ENCODE measurements around the gene KCNK3.
"Not testable (repeated sequence)": the region's sequence is repeated elsewhere in the genome, so short reads cannot be mapped to it uniquely, and the experiment has no call there.

The KCNK3 gene

GRCh38 chr2:26760991-26761390, 68.5 kb downstream of the KCNK3 start:
- DNase-seq, result not testable (repeated sequence)

GRCh38 chr2:26763019-26763418, 70.5 kb downstream of the KCNK3 start:
- DNase-seq, result no peak

DNA sequence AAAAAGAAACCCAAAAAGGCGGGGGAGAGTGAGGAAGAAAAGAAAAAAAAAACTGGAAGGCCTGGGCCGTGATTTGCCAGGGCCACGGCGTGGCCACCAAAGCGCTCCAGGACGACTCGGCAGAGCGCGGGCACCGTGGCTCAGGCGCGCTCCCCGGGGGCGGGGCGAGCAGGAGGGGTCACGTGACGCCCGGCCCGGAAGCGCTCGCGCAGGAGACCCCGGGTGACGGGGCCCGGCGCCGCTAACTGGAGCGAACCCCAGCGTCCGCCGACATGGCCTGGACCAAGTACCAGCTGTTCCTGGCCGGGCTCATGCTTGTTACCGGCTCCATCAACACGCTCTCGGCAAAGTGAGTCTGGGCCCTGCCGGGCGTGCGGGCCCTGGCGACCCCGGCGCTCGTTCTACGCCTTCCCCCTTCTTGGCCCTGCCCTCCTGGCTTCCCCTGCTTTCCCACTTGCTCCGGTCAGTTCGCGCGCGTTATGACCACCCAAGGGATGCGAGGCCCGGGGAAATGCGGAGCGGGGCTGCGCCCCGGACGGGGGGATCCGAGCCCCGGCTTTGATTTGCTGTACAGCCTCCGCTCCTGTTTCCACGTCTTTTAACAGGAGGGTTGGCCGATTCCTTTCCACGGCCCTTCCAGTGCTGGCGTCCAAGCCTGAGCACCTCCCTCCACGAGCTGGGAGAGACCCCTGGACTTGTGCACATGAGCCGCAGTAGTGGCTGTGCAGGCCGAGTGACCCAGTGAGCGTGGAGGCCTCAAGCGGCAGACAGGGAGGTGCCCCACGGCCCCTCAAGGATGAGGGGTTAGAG, 71.8 kb downstream of the KCNK3 start, which contains the start of gene SLC35F6:
Gene SLC35F6, plus strand, starts transcription at position 207 of the 810 bp plus-strand sequence. Its CDS starts 66 bp downstream, at position 273.
- peak; percentile 83 to 88 for DNase-seq

DNA sequence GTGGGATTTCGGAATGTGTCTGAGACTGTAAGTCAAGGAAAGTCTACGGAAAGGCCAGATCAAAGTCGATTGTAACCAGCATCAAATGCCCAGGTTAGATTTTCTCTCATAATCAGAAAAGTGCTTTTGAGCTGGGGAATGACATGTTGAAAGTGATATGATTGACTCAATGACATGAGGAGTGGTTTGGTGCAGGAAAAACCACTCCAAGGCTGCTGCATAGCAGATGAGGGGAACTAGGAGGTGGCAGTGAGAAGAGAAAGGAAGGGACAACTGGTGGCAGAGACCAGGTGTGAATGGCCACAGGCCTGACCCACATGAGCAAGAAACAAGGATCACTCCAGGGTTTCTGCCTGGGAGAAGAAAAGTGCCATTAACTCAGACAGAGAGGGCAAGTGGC, 72.4 kb downstream of the KCNK3 start:
- no peak for DNase-seq

DNA sequence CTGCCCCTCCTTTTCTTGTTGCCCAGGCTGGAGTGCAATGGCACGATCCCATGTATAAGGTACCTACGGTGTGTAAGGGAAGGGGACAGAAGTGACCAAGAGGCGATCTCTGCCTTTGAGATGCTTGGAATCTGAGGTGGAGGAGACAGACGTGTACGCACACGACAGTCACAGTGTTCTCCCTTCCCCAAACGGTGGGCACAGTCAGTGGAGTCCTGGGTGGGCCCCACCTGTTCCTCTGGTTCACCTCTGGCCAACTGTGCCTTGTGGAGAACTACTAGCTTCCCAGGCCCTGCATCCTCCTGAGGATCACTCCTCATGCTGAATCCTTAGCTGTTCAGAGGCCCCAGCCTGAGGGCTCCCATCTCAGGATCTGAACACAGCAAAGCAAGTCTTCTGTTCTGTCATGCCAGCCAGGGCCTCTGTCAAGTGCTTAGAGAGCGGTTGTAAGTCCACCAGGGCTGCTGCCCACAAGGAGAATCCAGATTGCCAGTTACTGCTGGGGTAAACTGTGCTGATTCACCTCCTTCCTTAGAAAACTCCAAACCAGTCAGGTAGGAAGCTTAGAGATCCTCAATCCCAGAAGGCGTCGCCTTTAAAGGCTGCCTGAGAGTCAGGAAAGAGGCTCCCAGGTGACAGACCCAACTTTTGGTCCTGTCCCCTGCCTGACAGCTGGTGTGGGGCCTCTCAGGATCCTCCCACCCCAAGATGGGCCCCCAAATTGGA, 73.1 kb downstream of the KCNK3 start:
- no peak for DNase-seq

DNA sequence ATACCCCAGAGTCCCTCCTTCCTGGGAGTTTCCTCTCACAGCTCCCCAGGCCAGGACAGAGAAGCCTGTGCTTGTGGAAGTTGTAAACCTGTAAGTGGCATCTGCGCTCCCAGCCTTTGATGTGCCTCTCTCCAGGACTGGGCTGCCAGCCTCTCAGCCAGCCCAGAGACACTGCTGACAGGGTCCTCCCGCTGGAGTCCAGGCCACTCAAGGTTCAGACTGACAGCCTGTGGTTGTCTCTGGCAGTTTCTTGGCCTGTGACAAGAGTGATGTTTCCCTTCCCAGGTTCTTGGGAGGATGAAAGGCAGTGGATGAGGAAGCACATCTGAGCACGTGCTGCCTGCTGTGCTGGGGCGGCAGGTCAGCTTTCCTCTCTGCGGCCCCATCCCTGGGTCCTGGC, 74.6 kb downstream of the KCNK3 start:
- no peak for DNase-seq

- peak in 1 of 2 experiments; percentile 26 for DNase-seq
Observed at GRCh38 chr2:26767894-26768487, 75.5 kb downstream of the KCNK3 start.

DNA sequence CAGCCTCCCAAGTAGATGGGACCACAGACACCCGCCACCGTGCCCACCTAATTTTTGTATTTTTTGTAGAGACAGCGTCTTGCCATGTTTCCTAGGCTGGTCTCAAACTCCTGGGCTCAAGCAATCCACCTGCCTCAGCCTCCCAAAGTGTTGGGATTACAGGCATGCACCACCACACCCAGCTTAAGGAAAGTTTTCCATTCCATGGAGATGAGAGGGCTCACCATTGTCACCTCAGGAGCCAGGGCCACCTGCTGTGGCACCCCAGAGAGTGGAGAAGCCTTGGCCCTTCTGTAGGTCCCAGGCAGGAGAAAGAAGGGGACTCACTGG, 76.2 kb downstream of the KCNK3 start:
- DNase-seq, result no peak

- DNase-seq, result no peak
Observed at GRCh38 chr2:26769089-26769761, 76.7 kb downstream of the KCNK3 start.

GRCh38 chr2:26770986-26771586, 78.6 kb downstream of the KCNK3 start:
- no peak for DNase-seq

- DNase-seq, result peak; percentile 17 to 67
Observed at GRCh38 chr2:26772064-26773001, 79.8 kb downstream of the KCNK3 start.

DNA sequence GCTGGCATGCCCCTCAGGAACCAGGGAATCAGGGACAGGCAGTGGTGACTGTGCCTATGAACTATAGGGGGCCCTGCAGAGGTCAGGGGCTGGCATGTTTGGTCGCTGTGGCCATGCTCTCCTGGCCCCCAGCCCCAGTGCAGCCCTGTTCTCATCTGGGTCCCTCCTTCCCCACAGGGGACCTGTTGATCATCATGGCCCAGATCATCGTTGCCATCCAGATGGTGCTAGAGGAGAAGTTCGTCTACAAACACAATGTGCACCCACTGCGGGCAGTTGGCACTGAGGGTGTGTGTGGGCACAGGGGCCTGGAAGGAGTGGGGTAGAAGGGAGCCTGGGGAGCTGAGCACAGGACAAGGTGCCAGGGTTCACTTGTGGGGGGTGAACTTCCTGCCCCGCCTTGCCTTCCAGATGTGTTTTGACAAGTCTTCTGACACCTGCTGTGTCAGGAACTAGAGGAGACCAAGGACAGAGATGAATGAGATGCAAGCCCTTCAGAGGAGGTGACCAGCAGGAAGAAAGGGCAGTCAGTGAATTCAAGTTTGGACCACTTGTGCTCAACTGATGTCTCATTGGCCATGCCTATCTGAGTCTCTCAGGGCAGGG, 83.8 kb downstream of the KCNK3 start:
- DNase-seq, result no peak

DNA sequence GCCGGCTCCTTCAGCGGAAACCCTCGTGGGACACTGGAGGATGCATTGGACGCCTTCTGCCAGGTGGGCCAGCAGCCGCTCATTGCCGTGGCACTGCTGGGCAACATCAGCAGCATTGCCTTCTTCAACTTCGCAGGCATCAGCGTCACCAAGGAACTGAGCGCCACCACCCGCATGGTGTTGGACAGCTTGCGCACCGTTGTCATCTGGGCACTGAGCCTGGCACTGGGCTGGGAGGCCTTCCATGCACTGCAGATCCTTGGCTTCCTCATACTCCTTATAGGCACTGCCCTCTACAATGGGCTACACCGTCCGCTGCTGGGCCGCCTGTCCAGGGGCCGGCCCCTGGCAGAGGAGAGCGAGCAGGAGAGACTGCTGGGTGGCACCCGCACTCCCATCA, 85.6 kb downstream of the KCNK3 start:
- DNase-seq, result no peak

DNA sequence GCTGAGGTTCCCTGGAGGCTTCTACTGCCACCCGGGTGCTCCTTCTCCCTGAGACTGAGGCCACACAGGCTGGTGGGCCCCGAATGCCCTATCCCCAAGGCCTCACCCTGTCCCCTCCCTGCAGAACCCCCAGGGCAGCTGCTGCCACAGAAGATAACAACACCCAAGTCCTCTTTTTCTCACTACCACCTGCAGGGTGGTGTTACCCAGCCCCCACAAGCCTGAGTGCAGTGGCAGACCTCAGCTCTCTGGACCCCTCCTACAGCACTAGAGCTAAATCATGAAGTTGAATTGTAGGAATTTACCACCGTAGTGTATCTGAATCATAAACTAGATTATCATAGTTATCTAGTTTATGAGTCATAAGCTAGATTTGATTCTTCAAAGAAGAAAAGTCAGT, 86.0 kb downstream of the KCNK3 start:
- no peak for DNase-seq

- no peak for DNase-seq
Observed at GRCh38 chr2:26780203-26780760, 87.8 kb downstream of the KCNK3 start.

Measured in NCI-H2081 (cell line).